ENCODE results near the gene CDCA7.

GRCh38 chr2:173404841-173405750 lies 50.4 kb downstream of the CDCA7 start:
- TF ChIP-seq EZH2phosphoT487 (IDR thresholded peaks at IDR 0.05; ENCODE audit: borderline replicate concordance, low read depth, low read length) = no peak
- no peak for TF ChIP-seq CTCF (conservative IDR thresholded peaks at IDR 0.05; ENCODE audit: low read length)

Measured in OCI-LY7 (cell line).